Epithelial cell of proximal tubule (primary cell): ENCODE data around the gene ACLY. TPM values are rescaled to one million over a fixed set of nuclear protein-coding genes. Genes with fewer than 3 reads are reported as not detected.

Source experiments
- DNase-seq: peaks from one replicate; pipeline ENCODE4 v3.0.0-alpha.2; 2011; ENCODE audit warnings: low read depth
- H3K4me3 ChIP-seq: 2 replicates; pipeline ENCODE4 v1.5.1; 2011; ENCODE audit warnings: low read depth, mild to moderate bottlenecking, low read length
- CTCF ChIP-seq: conservative IDR thresholded peaks from 2 replicates; pipeline ENCODE4 v1.5.1; 2012; ENCODE audit warnings: low read depth, mild to moderate bottlenecking, low read length
- total RNA-seq: library from RNA; depleted of rRNA; stranded (reverse); fragments of >200 nt; gene quantifications from 2 replicates; pipeline ENCODE4 v1.2.3, GENCODE V29; 2015

The ACLY gene
- total RNA-seq, 1 donor from 2014 or later, result 193 TPM

- H3K4me3 ChIP-seq, result no peak overlapping the region
- no peak for DNase-seq
- no peak for TF ChIP-seq CTCF
Measured at GRCh38 chr17:41824086-41824485, 94.7 kb downstream of the ACLY start.

GRCh38 chr17:41823580-41823979 lies 95.2 kb downstream of the ACLY start:
- TF ChIP-seq CTCF, result no peak
- no peak for DNase-seq
- no peak overlapping the region for H3K4me3 ChIP-seq

GRCh38 chr17:41823141-41823524 lies 95.6 kb downstream of the ACLY start:
- TF ChIP-seq CTCF, result no peak
- DNase-seq, result no peak
- no peak overlapping the region for H3K4me3 ChIP-seq

- no peak overlapping the region for H3K4me3 ChIP-seq
- TF ChIP-seq CTCF, result no peak
- DNase-seq, result no peak
Measured at GRCh38 chr17:41822216-41823140, 96.3 kb downstream of the ACLY start.

- H3K4me3 ChIP-seq, result no peak overlapping the region
- TF ChIP-seq CTCF, result no peak
- no peak for DNase-seq
Measured at GRCh38 chr17:41821776-41822175, 97.0 kb downstream of the ACLY start.

- TF ChIP-seq CTCF, result no peak
- no peak for DNase-seq
- H3K4me3 ChIP-seq, result no peak overlapping the region
Measured at GRCh38 chr17:41818024-41818423, 100.7 kb downstream of the ACLY start.

Other genes starting within 250 kb of the ACLY start
- gene EIF1, start 230.1 kb downstream of the ACLY start, total RNA-seq, result 59.0 and 86.7 TPM in 2 replicates
- not detected in 2 replicates for gene GAST, start 206.6 kb downstream of the ACLY start, total RNA-seq
- 0.06 and 0.14 TPM in 2 replicates for gene HAP1, start 184.3 kb downstream of the ACLY start, total RNA-seq
- gene JUP, start 132.2 kb downstream of the ACLY start, total RNA-seq, result 314 and 425 TPM in 2 replicates
- gene P3H4, start 107.0 kb downstream of the ACLY start, total RNA-seq, result 47.8 and 55.5 TPM in 2 replicates
- gene FKBP10, start 105.9 kb downstream of the ACLY start, total RNA-seq, result 106 and 143 TPM in 2 replicates
- 67.6 and 70.8 TPM in 2 replicates for gene NT5C3B, start 82.7 kb downstream of the ACLY start, total RNA-seq
- gene KLHL10, start 81.1 kb downstream of the ACLY start, total RNA-seq, result not detected in 2 replicates
- gene KLHL11, start 53.5 kb downstream of the ACLY start, total RNA-seq, result 12.3 and 13.8 TPM in 2 replicates
- gene ODAD4, start 11.7 kb upstream of the ACLY start, total RNA-seq, result 0.23 and 0.29 TPM in 2 replicates
- gene CNP, start 47.8 kb upstream of the ACLY start, total RNA-seq, result 69.8 and 75.9 TPM in 2 replicates
- 57.6 and 66.8 TPM in 2 replicates for gene DNAJC7, start 98.5 kb upstream of the ACLY start, total RNA-seq
- gene NKIRAS2, start 101.1 kb upstream of the ACLY start, total RNA-seq, result 37.7 and 53.3 TPM in 2 replicates
- 0.07 and 0.98 TPM in 2 replicates for gene C17orf113, start 131.7 kb upstream of the ACLY start, total RNA-seq
- 0.07 TPM in 1 of 2 replicates, not detected in the other for gene ZNF385C, start 179.5 kb upstream of the ACLY start, total RNA-seq
- 2.7 and 4.6 TPM in 2 replicates for gene DHX58, start 193.8 kb upstream of the ACLY start, total RNA-seq
- 13.1 and 18.6 TPM in 2 replicates for gene KAT2A, start 202.4 kb upstream of the ACLY start, total RNA-seq
- not detected in 2 replicates for gene HSPB9, start 203.9 kb upstream of the ACLY start, total RNA-seq
- 89.4 and 150 TPM in 2 replicates for gene RAB5C, start 236.0 kb upstream of the ACLY start, total RNA-seq